Caki2 (cell line): Measurements from ENCODE around the gene MAX. TPM values are rescaled to one million over a fixed set of nuclear protein-coding genes. Genes with fewer than 3 reads are reported as not detected.
"Not testable (repeated sequence)": the region's sequence is repeated elsewhere in the genome, so short reads cannot be mapped to it uniquely, and the experiment has no call there.

ENCODE experiments used
- DNase-seq: peaks from one replicate; pipeline ENCODE4 v3.0.0-alpha.2; 2015; ENCODE audit warnings: low read depth
- in situ Hi-C: cut with HindIII; loops from 2 replicates; pipeline ENCODE4 v1.10.0; 2016; ENCODE audit warnings: low sequenced_read_pairs, low pct_unique_long_range_greater_than_20kb, mixed read lengths
- total RNA-seq: library from RNA; depleted of rRNA; stranded (reverse); fragments of >200 nt; shearing (Covaris generic); gene quantifications from 2 replicates; pipeline ENCODE4 v1.2.3, GENCODE V29; 2014; ENCODE audit warnings: low replicate concordance

Gene MAX
- total RNA-seq, 1 experiment from 2014 or later = 23.1 TPM

DNA sequence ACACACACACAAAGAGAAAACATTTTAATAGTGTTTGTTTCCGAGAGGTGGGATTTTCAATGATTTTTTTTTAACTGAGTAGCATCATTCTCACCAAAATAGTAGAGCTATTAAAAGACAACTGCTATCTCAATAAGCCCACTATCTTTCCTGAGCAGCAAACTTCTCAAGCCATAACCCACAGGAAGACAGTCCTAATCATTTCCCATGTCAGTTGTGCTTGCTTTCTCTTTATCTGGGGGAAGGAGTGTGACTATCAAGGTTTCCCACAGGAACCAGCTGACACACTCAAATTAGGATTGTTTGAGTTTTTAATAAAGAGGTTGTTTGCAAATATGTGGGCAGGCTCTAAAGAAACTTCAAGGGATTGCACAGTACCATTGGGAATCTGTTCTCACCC lies 4.9 kb upstream of the MAX start:
- in situ Hi-C loops = no loop called here
- DNase-seq = no peak

DNA sequence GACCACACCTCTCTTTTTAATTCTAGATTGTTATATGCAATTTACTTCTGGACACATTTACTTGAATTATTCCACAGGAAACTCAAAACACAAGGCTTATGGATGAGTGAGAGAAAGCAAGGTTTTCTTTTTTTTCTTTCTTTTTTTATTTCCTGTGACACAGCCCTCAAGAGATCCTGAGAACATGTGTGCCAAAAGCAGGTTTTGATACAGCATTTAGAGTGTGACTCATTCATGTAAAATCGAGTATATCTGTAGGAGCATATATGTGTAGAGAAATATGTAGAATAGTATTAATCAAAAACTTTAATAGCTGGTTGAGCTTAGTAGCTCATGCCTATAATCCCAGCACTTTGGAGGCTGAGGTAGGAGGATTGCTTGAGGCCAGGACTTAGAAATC lies 4.4 kb upstream of the MAX start:
- in situ Hi-C loops = no loop called here
- DNase-seq = no peak

DNA sequence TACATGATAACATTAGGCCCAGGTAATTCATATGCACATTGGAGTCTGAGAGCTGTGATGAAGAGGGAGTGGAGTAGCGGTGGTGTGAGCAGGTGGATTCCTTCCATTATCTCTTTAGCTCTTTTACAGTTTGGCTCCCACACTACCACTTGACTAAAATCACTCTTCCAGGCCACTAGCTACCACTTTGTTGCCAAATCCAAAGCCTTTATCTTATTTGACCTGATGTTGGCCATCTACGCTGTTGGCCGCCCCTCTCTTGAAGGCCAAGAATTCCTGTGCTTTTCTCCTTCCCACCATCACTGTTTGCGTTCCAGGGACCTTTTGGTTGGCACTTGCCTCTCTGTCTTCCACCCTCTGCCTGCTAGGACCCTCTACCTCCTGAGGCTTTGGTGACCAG lies 4.0 kb upstream of the MAX start:
- no peak for DNase-seq
- in situ Hi-C loops = no loop called here

DNA sequence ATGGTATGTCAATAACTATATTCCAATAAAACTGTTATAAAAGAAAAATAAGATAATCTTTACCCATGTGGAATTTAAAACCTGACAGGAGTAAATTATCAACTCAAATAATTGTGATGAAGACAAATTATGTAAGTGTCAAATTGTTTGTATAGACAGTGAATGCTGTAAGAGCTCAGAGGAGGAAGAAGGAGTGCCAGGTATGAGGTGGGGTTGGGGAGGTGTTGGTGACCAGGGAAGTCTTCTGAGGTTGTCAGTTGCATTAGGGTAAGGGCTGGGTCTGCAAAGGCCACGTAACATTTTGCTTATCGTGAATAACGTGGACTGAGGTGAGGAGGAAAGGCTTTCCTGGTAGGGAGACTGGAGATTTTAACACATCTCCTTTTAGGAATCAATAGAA lies 2.5 kb upstream of the MAX start:
- in situ Hi-C loops = no loop called here
- no peak for DNase-seq

DNA sequence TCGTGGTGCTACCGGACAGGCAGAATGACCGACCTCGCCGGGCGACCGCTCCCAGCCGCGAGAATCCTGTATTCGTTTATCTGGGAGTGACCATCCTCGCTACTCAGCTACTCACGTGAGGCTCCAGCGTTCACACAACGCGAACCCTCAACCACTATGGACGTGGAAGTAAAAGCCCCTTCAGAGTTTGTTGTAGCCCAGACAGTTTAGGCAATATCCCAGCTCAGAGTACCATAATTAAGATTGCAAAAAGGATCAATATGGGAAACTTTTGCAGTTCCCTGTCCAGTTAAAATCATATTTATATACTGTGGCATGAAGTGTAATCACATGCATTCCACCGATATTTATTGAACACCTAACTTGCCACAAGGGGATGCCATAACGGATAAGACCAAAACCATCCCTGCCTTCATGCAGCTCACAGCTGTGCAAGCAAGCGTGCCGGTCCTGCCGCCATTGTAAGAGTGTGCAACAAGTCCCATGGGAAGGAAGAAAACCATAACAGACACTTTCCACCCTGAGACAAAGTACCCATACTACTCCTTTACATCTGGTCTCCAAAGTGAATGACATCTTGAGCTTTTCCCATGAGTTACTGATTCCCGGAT lies 938 bp upstream of the MAX start:
- in situ Hi-C loops = no loop called here

GRCh38 chr14:65101631-65102440 lies 481 bp downstream of the MAX start:
- no peak for DNase-seq
- in situ Hi-C loops = no loop called here

More for the DNA sequence above, 938 bp upstream of the MAX start:
- no peak for DNase-seq

GRCh38 chr14:65100922-65101541 lies 1.3 kb downstream of the MAX start:
- no peak for DNase-seq
- in situ Hi-C loops = no loop called here

GRCh38 chr14:65098586-65098985 lies 3.7 kb downstream of the MAX start:
- in situ Hi-C loops = no loop called here
- DNase-seq = no peak

GRCh38 chr14:65096323-65097089 lies 5.8 kb downstream of the MAX start:
- in situ Hi-C loops = no loop called here
- no peak for DNase-seq

DNA sequence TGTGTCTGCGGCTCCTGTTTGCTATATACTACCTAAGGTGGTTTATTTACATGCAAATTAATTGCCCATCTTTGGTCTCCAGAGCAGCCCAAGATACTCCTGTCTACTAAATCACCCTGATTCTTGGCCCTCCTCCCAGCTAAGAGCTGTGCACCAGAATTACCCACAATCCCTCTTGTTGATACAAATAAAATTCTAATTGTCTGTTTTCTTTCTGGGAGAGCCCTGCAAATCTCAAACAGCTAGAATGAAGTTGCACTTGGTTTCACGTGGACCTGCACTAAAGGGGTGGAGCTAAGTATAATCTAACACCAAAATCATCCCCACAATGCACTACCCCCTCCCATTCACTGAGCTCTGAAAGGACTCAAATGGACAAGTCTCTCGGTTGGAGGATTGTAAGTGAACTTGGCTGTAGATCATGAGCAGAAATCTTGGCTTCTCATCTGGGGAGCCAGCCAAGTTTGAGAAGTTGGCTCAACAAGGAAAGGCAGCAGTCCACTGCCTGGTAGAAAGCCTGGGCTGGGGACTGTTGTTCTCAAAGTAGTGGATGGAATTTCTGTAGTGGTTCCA lies 6.6 kb downstream of the MAX start:
- in situ Hi-C loops = no loop called here
- DNase-seq = peak; percentile 19

GRCh38 chr14:65092349-65092748 lies 10.0 kb downstream of the MAX start:
- no peak for DNase-seq
- in situ Hi-C loops = no loop called here

DNA sequence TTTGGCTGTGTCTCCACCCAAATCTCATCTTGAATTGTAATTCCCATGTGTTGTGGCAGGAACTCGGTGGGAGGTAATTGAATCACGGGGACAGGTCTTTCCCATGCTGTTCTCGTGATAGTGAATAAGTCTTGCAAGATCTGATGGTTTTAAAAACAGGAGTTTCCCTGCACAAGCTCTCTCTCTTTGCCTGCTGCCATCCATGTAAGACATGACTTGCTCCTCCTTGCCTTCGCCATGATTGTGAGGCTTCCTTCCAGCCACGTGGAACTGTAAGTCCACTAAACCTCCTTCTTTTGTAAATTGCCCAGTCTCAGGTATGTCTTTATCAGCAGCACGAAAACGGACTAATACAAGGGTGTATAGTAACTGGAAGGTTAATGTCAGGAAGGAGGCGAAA lies 14.5 kb downstream of the MAX start:
- in situ Hi-C loops, DNase-seq: not testable (repeated sequence)

DNA sequence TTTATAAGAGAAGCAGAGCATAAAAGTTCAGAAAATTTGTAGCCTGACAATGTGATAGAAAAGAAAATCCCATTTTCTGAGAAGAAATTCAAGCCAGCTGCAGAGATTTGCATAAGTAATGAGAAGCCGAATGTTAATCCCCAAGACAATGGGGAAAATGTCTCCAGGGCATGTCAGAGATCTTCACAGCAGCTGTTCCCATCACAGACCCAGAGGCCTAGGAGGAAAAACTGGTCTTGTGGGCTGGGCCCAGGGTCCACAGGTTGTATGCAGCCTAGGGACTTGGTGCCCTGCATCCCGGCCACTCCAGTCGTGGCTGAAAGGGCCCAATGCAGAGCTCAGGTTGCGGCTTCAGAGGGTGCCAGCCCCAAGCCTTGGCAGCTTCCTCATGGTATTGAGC lies 15.6 kb downstream of the MAX start:
- DNase-seq, in situ Hi-C loops: not testable (repeated sequence)

DNA sequence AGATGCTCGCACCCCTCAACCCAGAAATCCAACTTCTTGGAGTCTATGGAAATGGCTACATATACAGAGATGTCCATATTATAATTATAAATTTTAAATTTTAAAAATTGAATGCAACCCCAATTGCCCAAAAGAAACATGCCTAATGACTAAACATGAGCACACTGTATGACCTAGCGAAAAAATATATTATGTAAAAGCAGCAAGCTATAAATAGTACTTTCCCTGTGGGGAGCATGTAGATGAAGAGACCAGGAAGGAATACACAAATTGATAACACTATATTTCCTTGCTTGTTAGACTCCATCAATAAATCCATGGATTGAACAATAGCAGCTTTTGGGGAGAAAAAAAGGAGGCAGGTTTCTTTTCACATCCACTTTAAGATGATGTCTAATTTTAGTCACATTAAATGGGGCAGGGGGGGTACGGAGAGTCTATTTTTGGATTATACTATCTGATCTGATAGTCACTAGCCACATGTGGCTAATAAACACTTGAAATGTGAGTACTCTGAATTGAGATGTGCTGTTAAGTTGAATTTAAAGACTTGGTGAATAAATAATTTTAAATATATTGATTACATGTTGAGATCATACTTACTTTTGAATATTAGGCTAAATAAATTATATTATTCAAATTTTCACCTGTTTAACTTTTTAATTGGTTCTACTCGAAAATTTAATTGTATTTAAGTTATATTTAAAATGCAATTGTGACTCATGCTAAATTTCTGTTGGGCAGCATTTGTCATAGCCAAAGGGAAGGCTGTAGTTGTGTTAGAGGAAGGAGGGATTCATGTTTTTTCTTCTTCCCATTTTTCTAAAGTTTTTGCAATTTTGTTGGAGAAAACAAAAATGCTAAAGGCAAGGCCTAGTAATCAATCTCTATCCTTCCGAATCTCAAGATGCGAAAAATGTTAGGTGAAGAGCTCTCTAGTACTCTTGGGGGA lies 17.5 kb downstream of the MAX start:
- in situ Hi-C loops = no loop called here
- no peak for DNase-seq

- no peak for DNase-seq
- in situ Hi-C loops = no loop called here
Observed at GRCh38 chr14:65082930-65083329, 19.4 kb downstream of the MAX start.

DNA sequence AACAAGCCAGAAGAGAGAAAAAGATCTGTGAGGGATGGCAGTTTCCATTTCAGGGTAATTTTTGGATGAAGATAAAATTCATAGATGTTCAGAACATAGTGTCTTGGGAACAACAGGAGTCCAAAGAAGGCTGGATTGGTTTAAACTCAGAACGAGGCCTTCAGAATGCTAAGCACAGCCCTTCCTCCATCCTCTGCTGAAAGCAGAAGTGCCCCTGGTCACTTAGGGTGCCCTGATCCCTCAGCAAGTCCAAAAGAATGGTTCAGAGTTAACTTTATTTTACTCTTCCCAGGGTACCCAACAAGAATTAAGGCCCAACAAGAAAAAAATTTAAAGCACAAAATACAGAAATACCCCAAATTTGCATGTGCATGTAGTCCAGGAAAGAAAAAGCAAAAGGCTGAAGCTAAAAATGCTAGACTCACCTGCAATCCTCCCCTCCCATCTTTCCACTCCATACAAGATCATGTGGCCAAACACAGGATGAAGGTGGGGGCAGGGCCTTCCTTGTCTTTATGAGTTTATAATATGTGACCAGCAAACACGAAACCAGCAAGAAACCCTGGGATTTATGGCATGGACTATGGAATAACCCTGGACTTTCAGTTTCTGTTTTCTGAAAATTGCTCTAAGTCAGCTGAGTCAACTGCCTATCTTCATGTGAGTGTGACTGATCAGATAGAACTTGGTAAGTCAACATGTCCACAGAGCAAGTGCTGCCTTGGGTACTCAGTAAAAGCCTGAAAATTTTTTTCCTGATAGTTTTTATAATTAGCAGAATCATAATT lies 21.2 kb downstream of the MAX start:
- DNase-seq = no peak
- in situ Hi-C loops = no loop called here

DNA sequence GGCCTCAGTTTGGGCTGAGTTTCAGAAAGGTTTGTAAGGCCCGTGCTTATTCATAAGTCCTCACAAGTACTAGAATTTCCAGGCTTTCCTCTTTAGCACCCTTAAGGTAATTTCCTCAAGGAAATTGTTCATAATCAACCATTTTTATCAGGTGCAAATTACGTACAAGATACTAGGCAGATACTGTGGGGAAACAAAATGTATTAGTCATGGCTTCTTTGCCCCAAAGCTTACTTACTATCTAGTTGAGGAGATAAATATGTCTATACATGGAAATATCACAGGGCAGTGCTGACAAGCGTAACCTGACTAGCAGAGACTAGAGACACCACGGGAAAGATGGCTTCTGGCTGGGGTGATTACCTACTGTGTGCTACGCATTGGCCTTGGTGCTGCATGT lies 22.5 kb downstream of the MAX start:
- DNase-seq = no peak
- in situ Hi-C loops = no loop called here
